Esophagus squamous epithelium (tissue), 4 donors: Measurements from ENCODE around the gene IQUB.

Experiments used
- POLR2A ChIP-seq, 4 donors: fragments of 450-650 bp; IDR thresholded peaks; one replicate each; pipeline ENCODE4 v1.6.1; 2017; ENCODE audit warnings: antibody characterized with exemption in 4 of 4, mild to moderate bottlenecking in 4 of 4, moderate library complexity in 3 of 4
- TF ChIP-seq, protein P1 (sequence below), 6 experiments: fragments of 450-650 bp in 4 of 6; fragments of 200-600 bp in 2 of 6; sonication (generic) in 2 of 6; IDR thresholded peaks; one replicate each; pipeline ENCODE4 v1.5.1; 2016 to 2019; ENCODE audit warnings: antibody characterized with exemption in 6 of 6, mild to moderate bottlenecking in 4 of 6, moderate library complexity in 4 of 6

DNA sequence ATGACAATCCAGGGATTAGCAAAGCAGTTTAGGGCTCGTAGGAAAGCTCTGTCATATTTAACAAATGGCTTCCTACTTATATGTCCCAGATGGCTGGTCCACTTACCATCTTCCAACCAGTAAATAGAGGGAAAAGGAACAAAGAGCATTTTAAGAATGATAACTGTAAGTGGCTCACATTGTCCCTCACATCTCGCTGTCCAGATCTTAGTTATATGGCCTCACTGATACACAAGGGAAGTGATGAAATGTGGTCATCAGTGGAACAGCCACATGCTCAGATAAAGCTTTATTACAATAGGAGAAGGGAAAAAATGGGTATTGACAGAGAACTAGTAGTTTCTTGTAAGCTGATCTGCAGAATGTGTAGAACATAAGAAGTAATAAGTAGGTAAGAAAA is 35.8 kb downstream of the IQUB start:
- TF ChIP-seq, protein P1, sequence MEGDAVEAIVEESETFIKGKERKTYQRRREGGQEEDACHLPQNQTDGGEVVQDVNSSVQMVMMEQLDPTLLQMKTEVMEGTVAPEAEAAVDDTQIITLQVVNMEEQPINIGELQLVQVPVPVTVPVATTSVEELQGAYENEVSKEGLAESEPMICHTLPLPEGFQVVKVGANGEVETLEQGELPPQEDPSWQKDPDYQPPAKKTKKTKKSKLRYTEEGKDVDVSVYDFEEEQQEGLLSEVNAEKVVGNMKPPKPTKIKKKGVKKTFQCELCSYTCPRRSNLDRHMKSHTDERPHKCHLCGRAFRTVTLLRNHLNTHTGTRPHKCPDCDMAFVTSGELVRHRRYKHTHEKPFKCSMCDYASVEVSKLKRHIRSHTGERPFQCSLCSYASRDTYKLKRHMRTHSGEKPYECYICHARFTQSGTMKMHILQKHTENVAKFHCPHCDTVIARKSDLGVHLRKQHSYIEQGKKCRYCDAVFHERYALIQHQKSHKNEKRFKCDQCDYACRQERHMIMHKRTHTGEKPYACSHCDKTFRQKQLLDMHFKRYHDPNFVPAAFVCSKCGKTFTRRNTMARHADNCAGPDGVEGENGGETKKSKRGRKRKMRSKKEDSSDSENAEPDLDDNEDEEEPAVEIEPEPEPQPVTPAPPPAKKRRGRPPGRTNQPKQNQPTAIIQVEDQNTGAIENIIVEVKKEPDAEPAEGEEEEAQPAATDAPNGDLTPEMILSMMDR (IDR thresholded peaks at IDR 0.05): no peak
- no peak for TF ChIP-seq POLR2A (IDR thresholded peaks at IDR 0.05)
